ENCODE data around the gene PDGFC.

PDGFC gene

GRCh38 chr4:156765277-156765676 is 206.3 kb downstream of the PDGFC start:
- DNase-seq (ENCODE audit: extremely low spot score, insufficient read length, low read depth): no peak
- FAIRE-seq: no peak

- DNase-seq (ENCODE audit: extremely low spot score, insufficient read length, low read depth) (no peak), FAIRE-seq (no peak)
These were observed 206.8 kb downstream of the PDGFC start for GRCh38 chr4:156764846-156765245.

GRCh38 chr4:156764145-156764544 is 207.5 kb downstream of the PDGFC start:
- FAIRE-seq (no peak), DNase-seq (ENCODE audit: extremely low spot score, insufficient read length, low read depth) (no peak)

- FAIRE-seq (no peak), DNase-seq (ENCODE audit: extremely low spot score, insufficient read length, low read depth) (no peak)
These were observed 208.1 kb downstream of the PDGFC start for GRCh38 chr4:156763511-156763910.

- DNase-seq (ENCODE audit: extremely low spot score, insufficient read length, low read depth): no peak
These were observed 208.7 kb downstream of the PDGFC start for GRCh38 chr4:156762851-156763250.

GRCh38 chr4:156756118-156756517 is 215.5 kb downstream of the PDGFC start:
- no peak for FAIRE-seq
- no peak for DNase-seq (ENCODE audit: extremely low spot score, insufficient read length, low read depth)

More at GRCh38 chr4:156762851-156763250, 208.7 kb downstream of the PDGFC start:
- no peak for FAIRE-seq

- no peak for FAIRE-seq
- DNase-seq (ENCODE audit: extremely low spot score, insufficient read length, low read depth): no peak
These were observed 216.6 kb downstream of the PDGFC start for GRCh38 chr4:156754832-156755570.

- DNase-seq (ENCODE audit: extremely low spot score, insufficient read length, low read depth): no peak
- FAIRE-seq: no peak
These were observed 220.1 kb downstream of the PDGFC start for GRCh38 chr4:156751486-156751885.

GRCh38 chr4:156749426-156750403 is 221.9 kb downstream of the PDGFC start:
- DNase-seq (ENCODE audit: extremely low spot score, insufficient read length, low read depth) (no peak), FAIRE-seq (no peak)

GRCh38 chr4:156746111-156746510 is 225.5 kb downstream of the PDGFC start:
- FAIRE-seq (no peak), DNase-seq (ENCODE audit: extremely low spot score, insufficient read length, low read depth) (no peak)

GRCh38 chr4:156738766-156739165 is 232.8 kb downstream of the PDGFC start:
- FAIRE-seq (no peak), DNase-seq (ENCODE audit: extremely low spot score, insufficient read length, low read depth) (no peak)

GRCh38 chr4:156734965-156735895 is 236.4 kb downstream of the PDGFC start:
- FAIRE-seq (no peak), DNase-seq (ENCODE audit: extremely low spot score, insufficient read length, low read depth) (no peak)

GRCh38 chr4:156733582-156733981 is 238.0 kb downstream of the PDGFC start:
- FAIRE-seq: no peak

GRCh38 chr4:156732634-156733033 is 239.0 kb downstream of the PDGFC start:
- no peak for DNase-seq (ENCODE audit: extremely low spot score, insufficient read length, low read depth)
- no peak for FAIRE-seq

More at GRCh38 chr4:156733582-156733981, 238.0 kb downstream of the PDGFC start:
- DNase-seq (ENCODE audit: extremely low spot score, insufficient read length, low read depth): no peak

GRCh38 chr4:156729416-156729815 is 242.2 kb downstream of the PDGFC start:
- DNase-seq (ENCODE audit: extremely low spot score, insufficient read length, low read depth): no peak
- no peak for FAIRE-seq

GRCh38 chr4:156725257-156725656 is 246.3 kb downstream of the PDGFC start:
- FAIRE-seq (no peak), DNase-seq (ENCODE audit: extremely low spot score, insufficient read length, low read depth) (no peak)

GRCh38 chr4:156723951-156724668 is 247.5 kb downstream of the PDGFC start:
- no peak for DNase-seq (ENCODE audit: extremely low spot score, insufficient read length, low read depth)
- no peak for FAIRE-seq

GRCh38 chr4:156718226-156718625 is 253.4 kb downstream of the PDGFC start:
- no peak for FAIRE-seq
- DNase-seq (ENCODE audit: extremely low spot score, insufficient read length, low read depth): no peak

GRCh38 chr4:156711193-156711590 is 260.4 kb downstream of the PDGFC start:
- DNase-seq (ENCODE audit: extremely low spot score, insufficient read length, low read depth) (no peak), FAIRE-seq (no peak)
